Gastroesophageal sphincter (tissue), 3 donors: ENCODE measurements around the gene CXCL6.

ENCODE experiments used
- EP300 ChIP-seq: sonication (generic); formaldehyde crosslinking; IDR thresholded peaks from one replicate; pipeline ENCODE4 v1.6.1; 2017; ENCODE audit warnings: antibody characterized with exemption, mild to moderate bottlenecking
- POLR2AphosphoS5 ChIP-seq: sonication (generic); formaldehyde crosslinking; IDR thresholded peaks from one replicate; pipeline ENCODE4 v1.6.1; 2017; ENCODE audit warnings: antibody characterized with exemption
- TF ChIP-seq, protein P1 (sequence below), 4 experiments: fragments of 200-600 bp in 2 of 4; fragments of 450-650 bp in 2 of 4; sonication (generic) in 1 of 4; IDR thresholded peaks; one replicate each; pipeline ENCODE4 v1.5.1; 2017 to 2019; ENCODE audit warnings: antibody characterized with exemption in 4 of 4, mild to moderate bottlenecking in 2 of 4, moderate library complexity in 2 of 4

- TF ChIP-seq, protein P1, sequence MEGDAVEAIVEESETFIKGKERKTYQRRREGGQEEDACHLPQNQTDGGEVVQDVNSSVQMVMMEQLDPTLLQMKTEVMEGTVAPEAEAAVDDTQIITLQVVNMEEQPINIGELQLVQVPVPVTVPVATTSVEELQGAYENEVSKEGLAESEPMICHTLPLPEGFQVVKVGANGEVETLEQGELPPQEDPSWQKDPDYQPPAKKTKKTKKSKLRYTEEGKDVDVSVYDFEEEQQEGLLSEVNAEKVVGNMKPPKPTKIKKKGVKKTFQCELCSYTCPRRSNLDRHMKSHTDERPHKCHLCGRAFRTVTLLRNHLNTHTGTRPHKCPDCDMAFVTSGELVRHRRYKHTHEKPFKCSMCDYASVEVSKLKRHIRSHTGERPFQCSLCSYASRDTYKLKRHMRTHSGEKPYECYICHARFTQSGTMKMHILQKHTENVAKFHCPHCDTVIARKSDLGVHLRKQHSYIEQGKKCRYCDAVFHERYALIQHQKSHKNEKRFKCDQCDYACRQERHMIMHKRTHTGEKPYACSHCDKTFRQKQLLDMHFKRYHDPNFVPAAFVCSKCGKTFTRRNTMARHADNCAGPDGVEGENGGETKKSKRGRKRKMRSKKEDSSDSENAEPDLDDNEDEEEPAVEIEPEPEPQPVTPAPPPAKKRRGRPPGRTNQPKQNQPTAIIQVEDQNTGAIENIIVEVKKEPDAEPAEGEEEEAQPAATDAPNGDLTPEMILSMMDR (IDR thresholded peaks at IDR 0.05), result no peak
- TF ChIP-seq EP300, result no peak
- TF ChIP-seq POLR2AphosphoS5, result no peak
Observed at GRCh38 chr4:73860181-73860580, 23.7 kb downstream of the CXCL6 start.
